Mesenchymal stem cell (in vitro differentiated cells and primary cell): ENCODE data around the gene CBR3.
A peak's percentile ranks its signal among the peaks of the same experiment; 100 is the strongest.
"Not testable (repeated sequence)": the region's sequence is repeated elsewhere in the genome, so short reads cannot be mapped to it uniquely, and the experiment has no call there.

ENCODE experiments used
- DNase-seq: peaks from one replicate; pipeline ENCODE4 v3.0.0-alpha.2; 2013
- H2AFZ ChIP-seq: one replicate; pipeline ENCODE4 v1.6.1; 2013; ENCODE audit warnings: low read depth, mild to moderate bottlenecking, control low read depth, inconsistent platforms, low read length, moderate library complexity
- H2AK5ac ChIP-seq: 2 replicates; pipeline ENCODE4 v1.6.1; 2013; ENCODE audit warnings: low read length, moderate library complexity, mild to moderate bottlenecking, inconsistent platforms; ENCODE audit not compliant: severe bottlenecking
- H2BK120ac ChIP-seq: one replicate; pipeline ENCODE4 v1.6.1; 2013; ENCODE audit warnings: low read depth, mild to moderate bottlenecking, inconsistent platforms, low read length, moderate library complexity
- H2BK12ac ChIP-seq, 2 experiments: one replicate each; pipeline ENCODE4 v1.6.1; 2013; ENCODE audit warnings: inconsistent platforms in 2 of 2, low read length in 2 of 2, mild to moderate bottlenecking in 2 of 2, moderate library complexity in 2 of 2, control low read depth in 1 of 2
- H2BK15ac ChIP-seq: one replicate; pipeline ENCODE4 v1.6.1; 2013; ENCODE audit warnings: mild to moderate bottlenecking, low read depth, inconsistent platforms; ENCODE audit not compliant: poor library complexity, severe bottlenecking
- H2BK5ac ChIP-seq: 2 replicates; pipeline ENCODE4 v1.6.1; 2013; ENCODE audit warnings: low read depth, mild to moderate bottlenecking, low read length, control low read depth, inconsistent platforms; ENCODE audit not compliant: poor library complexity, severe bottlenecking
- H3K14ac ChIP-seq, 2 experiments: one replicate each; pipeline ENCODE4 v1.6.1; 2013; ENCODE audit warnings: inconsistent platforms in 2 of 2, low read length in 2 of 2, control low read depth in 1 of 2, mild to moderate bottlenecking in 1 of 2, moderate library complexity in 1 of 2
- H3K18ac ChIP-seq, 2 experiments: one replicate each; pipeline ENCODE4 v1.6.1; 2013; ENCODE audit warnings: inconsistent platforms in 2 of 2, low read length in 2 of 2, control low read depth in 1 of 2, low read depth in 1 of 2, mild to moderate bottlenecking in 1 of 2
- H3K23ac ChIP-seq, 2 experiments: one replicate each; pipeline ENCODE4 v1.6.1; 2013; ENCODE audit warnings: inconsistent platforms in 2 of 2, low read length in 2 of 2, mild to moderate bottlenecking in 2 of 2, moderate library complexity in 2 of 2, control low read depth in 1 of 2
- H3K27ac ChIP-seq: 2 replicates; pipeline ENCODE4 v1.5.1; 2013; ENCODE audit warnings: mild to moderate bottlenecking, moderate library complexity, low read length, control low read depth, inconsistent platforms; ENCODE audit not compliant: poor library complexity, severe bottlenecking
- H3K27me3 ChIP-seq, 2 experiments: 2 replicates each; pipeline versions ENCODE4 v1.6.1 to v1.7.0; 2013; ENCODE audit warnings: low read length in 2 of 2, mild to moderate bottlenecking in 2 of 2, moderate library complexity in 2 of 2, control low read depth in 1 of 2, inconsistent platforms in 1 of 2; ENCODE audit not compliant: control insufficient read depth in 1 of 2, insufficient read depth in 1 of 2
- H3K36me3 ChIP-seq, 2 experiments: 2 replicates each; pipeline versions ENCODE4 v1.6.1 to v1.7.0; 2013; ENCODE audit warnings: low read length in 2 of 2, control low read depth in 1 of 2, inconsistent platforms in 1 of 2, low read depth in 1 of 2, mild to moderate bottlenecking in 1 of 2; ENCODE audit not compliant: insufficient read depth in 2 of 2, control insufficient read depth in 1 of 2
- H3K4ac ChIP-seq, 2 experiments: one replicate each; pipeline ENCODE4 v1.6.1; 2013; ENCODE audit warnings: inconsistent platforms in 2 of 2, low read length in 2 of 2, mild to moderate bottlenecking in 2 of 2, moderate library complexity in 2 of 2, control low read depth in 1 of 2, low read depth in 1 of 2
- H3K4me1 ChIP-seq: 2 replicates; pipeline ENCODE4 v1.6.1; 2013; ENCODE audit warnings: low read depth, low read length, control low read depth; ENCODE audit not compliant: control insufficient read depth, insufficient read depth
- H3K4me2 ChIP-seq: 2 replicates; pipeline ENCODE4 v1.6.1; 2013; ENCODE audit warnings: low read length, mild to moderate bottlenecking, inconsistent platforms; ENCODE audit not compliant: poor library complexity, severe bottlenecking
- H3K4me3 ChIP-seq, 2 experiments: 2 replicates each; pipeline versions ENCODE4 v1.5.1 to v1.7.0; 2013; ENCODE audit warnings: low read length in 2 of 2, mild to moderate bottlenecking in 2 of 2, control low read depth in 1 of 2, low read depth in 1 of 2; ENCODE audit not compliant: insufficient read depth in 1 of 2
- H3K79me1 ChIP-seq: replicated peaks from 2 replicates; pipeline ENCODE4 v1.6.1; 2013; ENCODE audit warnings: mild to moderate bottlenecking, control low read depth, low read length, inconsistent platforms; ENCODE audit not compliant: poor library complexity, severe bottlenecking
- H3K9ac ChIP-seq: 2 replicates; pipeline ENCODE4 v1.7.0; 2013; ENCODE audit warnings: mild to moderate bottlenecking, low read length, moderate library complexity
- H3K9me3 ChIP-seq: 2 replicates; pipeline ENCODE4 v1.7.0; 2013; ENCODE audit warnings: mild to moderate bottlenecking, low read length; ENCODE audit not compliant: control insufficient read depth
- H4K8ac ChIP-seq: one replicate; pipeline ENCODE4 v1.6.1; 2013; ENCODE audit warnings: inconsistent platforms, mild to moderate bottlenecking, low read length, moderate library complexity
- H4K91ac ChIP-seq: one replicate; pipeline ENCODE4 v1.6.1; 2013; ENCODE audit warnings: mild to moderate bottlenecking, low read length, inconsistent platforms
- WGBS: methylation state at CpG from one replicate; pipeline ENCODE4 v1.1.7; 2013; ENCODE audit warnings: mixed read lengths; 5-methylcytosine and 5-hydroxymethylcytosine counted together

Gene CBR3

DNA sequence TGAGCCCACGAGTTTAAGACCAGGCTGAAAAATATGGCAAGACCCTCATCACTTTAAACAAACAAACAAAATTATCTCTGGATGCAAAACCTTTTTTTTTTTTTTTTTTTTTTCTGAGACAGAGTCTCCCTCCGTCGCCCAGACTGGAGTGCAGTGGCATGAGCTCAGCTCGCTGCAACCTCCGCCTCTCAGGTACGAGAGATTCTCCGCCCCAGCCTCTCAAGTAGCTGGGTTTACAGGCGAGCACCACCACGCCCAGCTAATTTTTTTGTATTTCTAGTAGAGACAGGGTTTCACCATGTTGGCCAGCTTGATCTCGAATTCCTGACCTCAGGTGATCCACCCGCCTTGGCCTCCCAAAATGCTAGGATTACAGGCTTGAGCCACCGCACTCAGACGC is 4.9 kb downstream of the CBR3 start:
- not testable (repeated sequence) for H3K23ac ChIP-seq, H2BK12ac ChIP-seq, H4K91ac ChIP-seq, H3K9ac ChIP-seq, H2BK15ac ChIP-seq, H3K27me3 ChIP-seq, H2AFZ ChIP-seq, H2BK120ac ChIP-seq, H3K14ac ChIP-seq, DNase-seq, H4K8ac ChIP-seq, H2BK5ac ChIP-seq, H3K4me2 ChIP-seq, H3K4me3 ChIP-seq, H3K27ac ChIP-seq, H3K4ac ChIP-seq, H2AK5ac ChIP-seq, H3K9me3 ChIP-seq, H3K79me1 ChIP-seq, H3K18ac ChIP-seq
- WGBS: 95% methylated on average over 13 of the region's 13 CpGs
- H3K36me3 ChIP-seq: peaks cover 0 to 45% of the 10 kb centered on the region in 2 experiments
- H3K4me1 ChIP-seq: peaks cover 14% of the 10 kb centered on the region

DNA sequence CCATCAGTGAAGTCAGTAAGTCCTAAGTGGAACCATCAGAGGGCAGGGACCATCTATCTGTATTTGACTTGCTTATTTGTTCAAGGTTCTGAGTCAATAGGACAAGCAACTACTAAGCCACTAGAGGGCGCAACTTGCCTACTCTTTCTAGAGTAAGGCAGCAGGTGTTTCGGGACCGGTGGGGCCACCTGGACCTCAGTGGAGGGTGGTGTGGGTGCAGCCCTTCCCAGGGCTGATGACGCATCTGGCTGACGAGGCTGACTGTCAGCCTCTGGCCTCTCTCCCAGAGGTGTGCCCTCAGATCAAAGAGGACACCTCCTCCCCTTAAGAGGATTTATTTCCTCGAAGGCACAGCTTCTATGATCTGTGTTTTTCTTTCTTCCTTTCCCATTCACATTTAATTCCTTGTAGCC is 6.6 kb downstream of the CBR3 start:
- Histone ChIP-seq H3K4me1 (peaks cover 3% of the 10 kb centered on the region), H3K23ac (no peak overlapping the region), H2AK5ac (no peak overlapping the region), H3K79me1 (peaks cover 8% of the 10 kb centered on the region), H4K8ac (no peak overlapping the region), H3K4me2 (peak overlapping the region; percentile 30), H2BK5ac (no peak overlapping the region), H3K27me3 (no peaks in the 10 kb centered on the region), H2BK15ac (no peak overlapping the region), H3K18ac (no peak overlapping the region), H3K9me3 (no peaks in the 10 kb centered on the region), H3K4ac (no peak overlapping the region), H3K14ac (no peak overlapping the region), H3K4me3 (no peak overlapping the region), H3K9ac (no peak overlapping the region), H4K91ac (no peak overlapping the region), H2BK12ac (no peak overlapping the region), H3K36me3 (peaks cover 0 to 61% of the 10 kb centered on the region in 2 experiments), H2BK120ac (no peak overlapping the region), H2AFZ (no peak overlapping the region), H3K27ac (no peak overlapping the region)
- peak; percentile 83 for DNase-seq
- WGBS: 18% methylated on average over 6 of the region's 6 CpGs

GRCh38 chr21:36144233-36144632 is 9.4 kb downstream of the CBR3 start:
- H2BK15ac ChIP-seq, H2AFZ ChIP-seq, H3K4ac ChIP-seq, H3K9me3 ChIP-seq, H3K4me3 ChIP-seq, H3K14ac ChIP-seq, H3K23ac ChIP-seq, H3K27ac ChIP-seq, H2BK12ac ChIP-seq, H2AK5ac ChIP-seq, H4K91ac ChIP-seq, H3K9ac ChIP-seq, DNase-seq, H3K79me1 ChIP-seq, H2BK5ac ChIP-seq, H4K8ac ChIP-seq, H3K4me1 ChIP-seq, H3K18ac ChIP-seq, H2BK120ac ChIP-seq, H3K27me3 ChIP-seq, H3K4me2 ChIP-seq: not testable (repeated sequence)
- 94% methylated on average over 2 of the region's 6 CpGs for WGBS
- peaks cover 0 to 51% of the 10 kb centered on the region in 2 experiments for H3K36me3 ChIP-seq

DNA sequence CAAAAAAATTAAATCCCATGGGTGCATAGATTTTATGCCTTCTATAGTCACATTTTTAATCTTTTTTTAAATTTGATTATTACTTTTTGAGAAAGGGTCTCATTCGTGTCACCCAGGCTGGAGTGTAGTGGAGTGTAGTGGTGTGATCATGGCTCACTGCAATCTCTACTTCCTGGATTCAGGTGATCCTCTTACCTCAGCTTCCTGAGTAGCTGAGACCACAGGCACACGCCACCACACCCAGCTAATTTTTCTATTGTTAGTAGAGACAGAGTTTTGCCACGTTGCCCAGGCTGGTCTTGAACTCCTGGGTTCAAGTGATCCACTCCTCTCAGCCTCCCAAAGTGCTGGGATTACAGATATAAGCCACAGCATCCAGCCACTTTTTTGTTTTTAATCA is 10.4 kb downstream of the CBR3 start:
- Histone ChIP-seq H3K9ac (no peak overlapping the region), H3K4ac (no peak overlapping the region), H2BK5ac (no peak overlapping the region), H3K36me3 (peaks cover 0 to 41% of the 10 kb centered on the region in 2 experiments), H2BK120ac (no peak overlapping the region), H3K4me1 (peaks cover 2% of the 10 kb centered on the region), H3K27me3 (no peaks in the 10 kb centered on the region), H3K4me3 (no peak overlapping the region), H2AFZ (no peak overlapping the region), H3K27ac (no peak overlapping the region), H3K4me2 (no peak overlapping the region), H3K14ac (no peak overlapping the region), H3K18ac (no peak overlapping the region), H2BK12ac (no peak overlapping the region), H2AK5ac (no peak overlapping the region), H4K8ac (no peak overlapping the region), H3K79me1 (peaks cover 5% of the 10 kb centered on the region), H4K91ac (no peak overlapping the region), H2BK15ac (no peak overlapping the region), H3K9me3 (no peaks in the 10 kb centered on the region), H3K23ac (no peak overlapping the region)
- no peak for DNase-seq
- WGBS: 100% methylated on average over 2 of the region's 3 CpGs
